NCI-H146 treated with DMSO at 0.1 percent for 48 hours (cell line): ENCODE data around the gene POC1B.

Source experiments
- DNase-seq: peaks from one replicate; lab custom pipeline; 2025; ENCODE audit not compliant: unreplicated experiment; lab: John Stamatoyannopoulos, UW

Gene POC1B

GRCh38 chr12:89497467-89497866 lies 28.4 kb downstream of the POC1B start:
- no peak for DNase-seq

DNA sequence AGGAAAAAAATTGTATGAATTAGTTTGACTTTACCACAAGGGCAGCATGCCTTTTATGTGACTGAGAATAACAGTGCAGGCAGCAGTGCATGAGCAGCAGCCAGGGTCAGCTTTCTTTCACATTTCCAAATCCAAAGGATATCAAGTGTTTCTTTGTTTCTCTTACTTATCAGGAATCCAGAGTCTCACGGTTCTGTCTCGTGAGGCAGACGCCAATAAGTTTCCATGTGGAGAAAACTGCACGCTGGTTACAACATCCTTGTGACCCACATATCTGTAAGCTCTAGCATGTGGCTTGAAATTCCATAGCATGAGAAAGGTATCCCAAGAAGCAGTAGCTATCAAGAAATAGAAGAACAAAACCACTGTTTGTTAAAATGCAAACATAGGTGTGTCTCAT lies 28.8 kb downstream of the POC1B start:
- no peak for DNase-seq

DNA sequence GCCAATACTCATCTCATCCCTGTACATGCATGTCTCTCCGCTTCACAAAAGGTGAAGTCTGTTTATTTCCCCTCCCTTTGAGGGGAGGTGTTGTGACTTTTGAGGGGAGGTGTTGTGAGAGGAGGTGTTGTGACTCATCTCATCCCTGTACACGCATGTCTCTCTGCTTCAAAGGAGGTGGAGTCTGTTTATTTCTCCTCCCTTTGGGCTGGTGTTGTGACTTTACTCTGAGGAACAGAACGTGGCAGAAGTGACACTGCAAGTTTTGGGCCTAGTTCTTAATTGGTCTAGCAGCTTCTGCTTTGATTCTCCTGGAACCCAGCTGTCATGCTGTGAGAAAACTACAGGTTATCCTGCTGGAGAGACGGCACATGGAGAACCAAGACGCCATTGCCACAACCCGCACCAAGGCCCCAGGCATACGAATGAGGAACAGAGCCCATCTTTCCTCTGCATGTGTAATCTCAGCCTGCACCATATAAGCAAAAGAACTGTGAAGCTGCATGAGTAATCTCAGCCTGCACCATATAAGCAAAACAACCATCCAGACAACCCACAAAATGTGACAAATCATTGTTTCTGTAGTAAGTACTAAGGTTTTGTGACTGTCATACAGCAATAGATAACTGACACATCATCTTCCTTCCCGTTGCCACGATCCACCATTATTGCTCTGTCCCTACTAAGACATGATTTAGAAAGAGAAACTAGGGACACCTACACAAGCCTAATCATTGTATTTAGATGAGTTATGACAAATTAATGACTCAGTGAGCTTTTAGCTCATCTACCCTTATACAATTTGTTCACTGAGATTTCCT lies 31.2 kb downstream of the POC1B start:
- DNase-seq: no peak

DNA sequence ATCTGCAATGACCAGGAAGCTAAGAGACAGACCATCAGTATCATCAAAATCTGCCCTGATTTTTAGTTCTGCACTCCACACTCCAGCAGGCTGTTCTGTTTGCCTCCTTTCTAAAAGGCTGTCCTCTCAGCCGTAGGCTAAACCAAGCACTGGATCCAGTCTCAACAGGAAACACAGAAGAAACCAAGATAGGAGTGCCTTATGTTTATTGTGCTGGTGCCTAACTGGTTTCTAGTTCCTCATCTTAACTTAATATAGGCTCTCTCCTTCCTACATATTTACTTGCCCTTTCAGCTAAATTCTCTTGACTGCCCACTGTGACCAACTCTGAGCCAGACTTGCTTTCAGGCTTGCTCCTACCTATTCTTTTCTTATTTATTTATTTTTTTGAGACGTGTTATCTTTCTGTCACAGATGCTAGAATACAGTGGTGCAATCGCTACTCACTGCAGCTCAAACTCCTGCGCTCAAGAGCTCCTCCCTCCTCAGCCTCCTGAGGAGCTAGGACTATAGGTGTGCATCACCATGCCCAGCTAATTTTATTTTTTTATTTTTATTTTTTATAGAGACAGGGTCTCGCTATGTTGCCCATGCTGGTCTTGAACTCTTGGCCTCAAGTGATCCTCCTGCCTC lies 32.1 kb downstream of the POC1B start:
- no peak for DNase-seq

- no peak for DNase-seq
Observed at GRCh38 chr12:89492883-89493282, 33.0 kb downstream of the POC1B start.

DNA sequence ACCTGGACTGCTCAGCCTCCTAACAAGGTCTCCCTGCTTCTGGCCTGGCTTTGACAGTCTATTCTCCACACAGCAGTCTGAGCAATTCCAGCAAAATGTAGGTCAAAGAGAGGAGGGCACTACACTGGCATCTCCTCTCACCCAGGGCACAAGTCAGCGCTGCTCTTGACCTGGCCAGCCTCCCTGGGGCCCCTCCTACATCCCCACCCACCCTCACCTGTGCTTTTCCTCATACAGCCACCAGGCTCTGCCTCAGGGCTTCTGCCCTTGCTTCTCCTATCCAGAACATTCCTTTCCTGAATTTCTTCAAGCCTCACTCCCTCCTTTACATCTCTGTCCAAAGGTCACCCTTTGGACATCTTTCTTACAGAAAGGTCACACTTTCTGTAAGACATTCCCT lies 34.9 kb downstream of the POC1B start:
- no peak for DNase-seq

DNA sequence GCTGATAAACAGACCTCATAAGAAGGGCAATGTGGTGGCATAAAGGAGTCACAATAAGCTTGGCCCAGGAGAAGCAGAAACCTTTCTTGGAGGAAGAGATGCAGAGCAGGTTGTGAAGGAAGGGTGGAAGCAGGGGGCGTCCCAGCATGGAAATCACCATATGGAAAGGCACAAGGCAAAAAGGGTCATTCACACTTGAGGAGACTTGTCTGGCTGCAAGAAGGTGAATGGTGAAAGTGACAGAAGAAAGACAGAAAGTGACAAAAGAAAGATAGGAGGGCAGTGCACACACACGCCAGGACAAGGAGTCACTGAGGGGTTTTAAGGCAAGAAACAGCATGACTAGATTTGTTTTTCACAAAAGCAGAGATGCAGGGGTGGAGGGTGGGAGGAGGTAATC lies 39.6 kb downstream of the POC1B start:
- no peak for DNase-seq

- DNase-seq: no peak
Observed at GRCh38 chr12:89484470-89484869, 41.4 kb downstream of the POC1B start.

DNA sequence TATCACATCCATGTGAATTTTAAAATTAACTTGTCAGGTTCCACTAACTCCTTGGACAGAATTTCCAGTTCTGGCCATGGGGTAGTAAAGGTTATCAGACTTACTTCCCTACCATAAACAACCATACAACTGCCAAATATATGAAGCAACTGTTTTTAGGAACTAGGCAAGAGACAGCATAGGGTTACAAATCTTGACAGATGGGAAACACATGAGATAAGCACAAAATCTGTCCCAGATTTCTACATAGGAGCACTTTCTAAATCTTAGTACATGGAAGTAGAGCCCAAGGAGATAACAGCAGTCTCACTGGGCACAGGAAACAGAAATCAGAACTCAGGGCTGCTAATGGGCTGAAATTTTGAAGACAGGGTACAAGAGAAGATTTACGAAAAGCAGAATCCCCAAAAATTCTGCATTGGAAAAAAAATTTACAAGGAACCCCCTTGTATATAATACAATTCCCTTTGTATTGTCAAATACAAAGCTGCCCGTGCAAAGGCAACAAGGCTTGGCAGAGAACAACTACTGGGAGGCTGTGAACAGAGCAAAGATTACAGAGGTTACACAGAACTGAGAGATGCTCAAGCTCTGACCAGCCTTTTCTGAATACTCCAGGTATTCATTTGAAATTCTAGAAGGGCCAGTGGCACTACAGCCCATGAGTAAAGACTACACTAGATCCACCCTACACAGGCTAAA lies 44.5 kb downstream of the POC1B start:
- no peak for DNase-seq

DNA sequence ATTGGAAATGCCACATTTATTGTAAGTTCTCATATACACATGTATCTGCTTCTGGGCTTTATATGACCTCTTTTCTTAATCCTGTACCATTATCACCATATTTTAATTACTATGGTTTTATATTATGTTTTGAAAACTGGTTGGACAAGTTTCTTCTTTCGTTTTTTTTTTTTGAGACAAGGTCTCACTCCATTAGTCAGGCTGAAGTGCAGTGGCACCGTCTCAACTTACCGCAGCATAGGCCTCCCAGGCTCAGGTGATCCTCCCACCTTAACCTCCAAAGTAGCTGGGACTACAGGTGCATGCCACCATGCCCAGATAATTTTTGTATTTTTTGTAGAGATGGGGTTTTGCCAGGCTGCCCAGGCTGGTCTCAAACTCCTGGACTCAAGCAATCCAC lies 45.9 kb downstream of the POC1B start:
- no peak for DNase-seq

DNA sequence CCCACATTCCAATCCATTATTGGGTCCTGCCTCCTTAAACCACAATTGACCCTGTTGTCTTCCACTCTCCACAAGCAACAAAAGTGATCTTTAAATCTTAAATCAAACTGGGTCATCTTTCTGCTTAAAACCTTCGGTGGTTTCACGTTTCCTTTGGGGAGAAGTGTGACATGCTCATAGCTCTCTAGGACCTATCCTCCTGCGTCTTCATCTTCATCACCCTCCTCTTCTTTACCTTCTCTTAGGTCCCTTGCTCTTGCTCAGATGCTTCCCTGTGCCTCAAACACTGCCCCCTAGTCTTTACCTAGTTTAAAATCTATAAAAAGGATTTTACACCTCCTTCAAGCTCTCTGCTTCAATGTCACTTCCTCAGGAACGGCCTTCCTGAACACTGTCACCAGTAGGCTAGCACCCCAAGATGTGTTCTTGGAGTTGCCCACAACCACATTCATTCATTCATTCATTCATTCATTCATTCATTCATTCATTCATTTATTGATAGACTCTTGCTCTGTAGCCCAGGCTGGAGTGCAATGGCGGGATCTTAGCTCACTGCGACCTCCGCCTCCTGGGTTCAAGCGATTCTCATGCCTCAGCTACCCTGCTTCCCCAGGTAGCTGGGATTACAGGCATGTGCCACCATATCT lies 48.1 kb downstream of the POC1B start:
- no peak for DNase-seq

- no peak for DNase-seq
Observed at GRCh38 chr12:89476904-89477595, 48.8 kb downstream of the POC1B start.

GRCh38 chr12:89476232-89476631 lies 49.6 kb downstream of the POC1B start:
- DNase-seq: no peak

- DNase-seq: no peak
Observed at GRCh38 chr12:89475203-89475990, 50.5 kb downstream of the POC1B start.

- no peak for DNase-seq
Observed at GRCh38 chr12:89474615-89475014, 51.2 kb downstream of the POC1B start.

DNA sequence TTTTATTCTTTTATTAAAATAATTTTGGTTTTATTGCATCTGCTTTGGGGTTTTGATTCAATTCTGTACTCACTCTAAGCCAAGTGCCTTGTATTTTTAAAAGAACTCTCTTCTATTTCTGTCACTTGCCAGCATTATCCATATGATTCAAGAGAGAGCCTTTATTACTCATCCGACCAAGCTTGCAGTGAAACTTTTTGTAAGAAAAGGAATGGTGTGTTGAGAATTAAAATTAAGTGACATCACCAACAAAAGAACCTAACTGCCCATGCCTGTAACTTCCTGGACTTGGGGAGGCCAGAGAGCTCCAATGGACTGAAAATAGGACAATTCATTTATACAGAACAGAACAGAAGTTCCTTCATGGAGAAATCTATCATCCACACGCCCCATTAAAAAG lies 53.3 kb downstream of the POC1B start:
- no peak for DNase-seq

- peak; percentile 57 for DNase-seq
Observed at GRCh38 chr12:89470741-89471509, 54.9 kb downstream of the POC1B start.

- no peak for DNase-seq
Observed at GRCh38 chr12:89469361-89469760, 56.5 kb downstream of the POC1B start.

GRCh38 chr12:89468648-89469326 lies 57.1 kb downstream of the POC1B start:
- DNase-seq: no peak
